ENCODE results near the gene GLT6D1.
"Not testable (repeated sequence)": the region's sequence is repeated elsewhere in the genome, so short reads cannot be mapped to it uniquely, and the experiment has no call there.

Gene GLT6D1

DNA sequence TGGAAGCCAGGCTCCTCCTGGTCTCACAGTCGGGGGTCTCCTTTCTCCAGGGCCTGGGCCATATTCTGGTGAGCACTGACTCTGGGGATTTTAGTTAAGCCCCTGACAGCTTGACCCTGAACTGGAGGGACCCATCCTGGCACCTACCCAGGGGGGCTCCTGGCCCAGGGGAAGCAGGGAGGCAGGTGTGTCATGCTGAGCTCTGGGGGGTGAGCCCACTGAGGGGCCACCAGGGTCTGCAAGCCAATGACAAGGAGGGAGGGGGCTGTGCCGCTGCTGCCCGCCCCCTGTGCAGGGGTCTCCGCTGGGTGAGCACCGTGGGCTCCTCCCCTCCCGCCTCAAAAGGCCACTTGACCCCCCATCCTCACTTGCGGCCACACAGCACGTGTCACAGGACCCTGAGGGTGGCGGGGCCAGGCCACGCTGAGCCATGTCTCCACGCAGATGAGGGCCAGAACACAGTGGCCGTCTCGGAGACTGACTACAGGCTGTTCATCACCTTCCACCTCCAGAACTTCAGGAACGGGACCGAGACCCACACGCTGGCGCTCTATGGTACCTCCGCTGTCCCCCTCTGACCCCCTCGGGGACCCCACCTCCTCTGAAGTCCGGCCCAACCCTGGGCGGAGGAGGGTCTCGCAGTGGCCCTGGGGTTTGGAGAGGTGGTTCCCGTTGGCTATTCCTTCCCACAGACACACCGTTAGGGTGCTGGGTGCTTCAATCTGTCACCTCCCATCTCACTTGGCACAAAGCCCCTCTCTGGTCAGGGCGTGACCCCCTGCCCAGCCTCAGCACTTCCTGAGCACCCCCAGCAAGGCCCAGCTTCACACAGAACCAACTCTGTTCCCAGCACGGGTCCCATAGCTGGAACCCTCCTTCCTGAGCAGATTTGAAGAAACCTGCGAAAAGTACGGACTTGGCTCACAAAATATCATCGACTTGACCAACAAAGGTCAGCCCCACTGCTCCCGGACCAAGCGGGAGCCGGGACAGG, 25.8 kb upstream of the GLT6D1 start:
- no peak for DNase-seq

- DNase-seq, result no peak
Observed at GRCh38 chr9:135664266-135664665, 24.9 kb upstream of the GLT6D1 start.

DNA sequence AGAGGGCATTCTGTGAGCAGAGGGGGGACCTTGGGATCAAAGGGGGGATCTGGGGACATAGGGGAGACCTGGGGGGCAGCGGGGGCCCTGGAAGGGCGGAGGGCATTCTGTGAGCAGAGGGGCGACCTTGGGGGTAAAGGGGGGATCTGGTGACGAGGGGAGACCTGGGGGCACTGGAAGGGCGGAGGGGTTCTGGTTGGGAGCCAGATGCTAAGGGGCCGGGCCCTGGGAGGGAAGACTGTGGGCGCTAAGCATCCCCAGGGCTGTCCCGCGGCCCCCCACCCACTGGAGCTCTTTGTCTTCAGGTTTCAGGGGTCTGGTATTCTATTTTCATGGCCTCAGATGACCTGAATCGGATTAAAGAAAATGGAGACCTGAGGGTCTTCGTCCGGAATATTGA, 24.5 kb upstream of the GLT6D1 start:
- DNase-seq, result no peak

- no peak for DNase-seq
Observed at GRCh38 chr9:135663451-135663770, 24.1 kb upstream of the GLT6D1 start.

DNA sequence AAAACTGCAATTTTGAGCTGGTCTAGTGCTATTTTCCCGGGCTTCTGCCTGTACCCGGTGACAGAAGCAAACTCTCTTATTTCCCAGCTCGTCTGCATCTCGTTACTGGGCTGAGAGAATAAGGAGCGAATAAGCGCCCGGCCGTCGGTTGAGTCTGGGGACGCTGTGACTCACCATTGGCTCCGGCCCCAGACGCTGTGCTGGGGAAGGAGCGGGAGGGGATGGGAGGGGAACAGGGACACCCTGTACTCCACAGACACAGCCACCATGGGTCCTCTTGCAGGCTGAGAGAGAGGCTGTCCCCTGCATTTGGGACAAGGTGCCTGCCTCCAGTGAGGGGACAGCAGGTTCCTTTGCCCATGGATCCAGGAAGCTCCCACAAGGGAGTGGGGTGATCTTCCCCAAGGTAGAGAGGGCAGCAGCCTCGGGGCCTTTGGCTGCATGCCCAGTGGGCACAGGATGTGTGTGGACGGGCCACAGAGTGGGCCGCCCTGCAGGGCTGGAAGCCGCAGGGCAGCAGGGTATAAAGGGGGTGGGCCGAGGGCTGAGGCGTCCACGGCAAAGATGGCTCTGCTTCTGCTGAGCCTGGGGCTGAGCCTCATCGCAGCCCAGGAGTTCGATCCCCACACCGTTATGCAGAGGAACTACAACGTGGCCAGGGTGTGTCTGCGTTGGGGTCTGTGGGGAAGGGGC, 23.6 kb upstream of the GLT6D1 start, which contains the start of gene LCN9:
Gene LCN9, plus strand, starts transcription at position 552 of the 693 bp plus-strand sequence. Its CDS starts 13 bp downstream, at position 565.
- no peak for DNase-seq

DNA sequence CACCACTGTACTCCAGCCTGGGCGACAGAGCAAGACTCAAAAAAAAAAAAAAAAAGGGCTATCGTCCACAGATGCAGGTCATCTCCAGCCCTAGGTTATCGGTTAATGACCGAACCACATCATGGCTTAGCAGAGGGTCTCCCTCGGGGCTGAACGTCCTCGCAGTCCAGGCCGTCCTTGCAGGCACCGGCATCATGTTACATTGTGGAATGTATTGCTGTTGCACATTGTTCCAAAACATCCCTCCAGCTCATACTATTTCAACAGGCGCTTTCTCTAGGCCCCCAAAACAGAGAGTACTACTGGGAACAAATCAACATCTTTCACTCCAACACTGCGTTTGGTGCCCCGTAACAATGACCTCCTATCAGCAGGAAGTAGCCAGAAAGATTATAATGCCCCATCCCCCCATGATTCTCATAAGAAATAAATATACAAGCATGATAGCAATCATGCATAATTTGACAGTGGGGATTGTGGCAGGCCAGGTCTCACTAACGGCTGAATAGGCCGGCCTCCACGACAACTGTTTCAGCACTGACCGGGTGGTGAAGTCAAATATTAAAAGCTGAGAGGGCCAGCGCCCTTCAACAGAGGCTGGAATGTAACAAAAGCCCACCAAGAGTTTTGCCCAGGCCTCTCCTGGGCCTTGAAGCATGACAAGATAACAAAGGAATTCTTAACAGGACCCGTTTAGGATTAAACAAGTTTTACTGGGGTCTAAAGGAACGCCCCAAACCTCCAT, 22.6 kb upstream of the GLT6D1 start:
- no peak for DNase-seq

- no peak for DNase-seq
Observed at GRCh38 chr9:135660407-135660806, 21.1 kb upstream of the GLT6D1 start.

DNA sequence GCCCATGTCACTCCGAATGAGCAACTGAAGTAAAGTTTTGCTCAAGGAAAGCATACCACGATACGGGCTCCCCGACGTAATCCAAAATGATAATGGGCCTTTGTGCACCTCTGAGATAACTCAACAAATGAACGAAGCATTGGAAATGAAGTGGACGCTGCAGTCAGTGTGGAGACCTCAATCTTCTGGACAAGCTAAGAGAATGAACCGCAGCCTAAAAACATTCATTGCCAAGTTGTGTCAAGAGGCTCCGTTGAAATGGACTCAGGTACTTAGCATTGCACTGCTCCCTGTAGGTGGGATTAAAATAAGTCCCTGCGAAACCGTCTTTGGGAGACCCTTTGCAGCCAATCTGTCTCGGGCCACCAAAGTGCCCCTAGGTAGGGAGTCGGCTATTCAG, 19.9 kb upstream of the GLT6D1 start:
- no peak for DNase-seq

- DNase-seq, result no peak
Observed at GRCh38 chr9:135657416-135657815, 18.1 kb upstream of the GLT6D1 start.

GRCh38 chr9:135655317-135655716, 16.0 kb upstream of the GLT6D1 start:
- no peak for DNase-seq

DNA sequence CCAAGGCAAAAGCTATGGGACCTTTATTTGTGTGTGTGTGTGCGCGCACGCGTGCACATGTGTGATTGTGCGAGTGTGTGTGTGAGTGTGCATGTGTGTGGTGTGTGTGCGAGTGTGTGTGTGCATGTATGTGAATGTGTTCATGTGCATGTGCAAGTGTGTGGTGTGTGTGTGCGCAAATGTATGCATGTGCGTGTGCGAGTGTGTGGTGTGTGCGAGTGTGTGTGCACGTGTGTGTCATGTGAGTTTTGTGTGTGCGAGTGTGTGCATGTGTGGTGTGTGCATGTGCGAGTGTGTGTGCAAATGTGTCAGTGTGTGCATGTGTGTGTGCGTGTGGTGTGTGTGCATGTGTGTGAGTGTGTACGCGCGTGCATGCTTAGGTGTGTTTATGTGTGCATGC, 11.1 kb upstream of the GLT6D1 start:
- DNase-seq, result no peak

DNA sequence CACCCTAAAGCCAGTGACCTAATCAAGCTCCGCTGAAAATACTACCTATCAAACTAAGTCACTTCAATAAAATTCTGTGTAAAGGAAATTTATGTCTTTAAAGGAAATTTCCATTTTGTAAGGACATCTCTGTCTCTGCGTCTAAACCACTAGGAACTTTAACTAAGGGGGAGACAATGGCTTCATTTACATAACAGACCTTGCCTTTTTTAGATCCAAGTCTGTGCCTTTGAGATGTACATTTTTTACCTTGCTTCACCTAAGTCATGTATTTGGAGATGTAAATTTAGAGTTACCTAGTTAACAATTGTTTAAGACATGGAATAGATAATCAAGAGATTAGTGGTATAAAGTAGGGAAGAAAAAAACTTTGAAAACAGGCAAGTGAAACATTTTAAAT, 10.2 kb upstream of the GLT6D1 start:
- DNase-seq, result no peak

GRCh38 chr9:135648494-135649410, 9.4 kb upstream of the GLT6D1 start:
- DNase-seq, result no peak

DNA sequence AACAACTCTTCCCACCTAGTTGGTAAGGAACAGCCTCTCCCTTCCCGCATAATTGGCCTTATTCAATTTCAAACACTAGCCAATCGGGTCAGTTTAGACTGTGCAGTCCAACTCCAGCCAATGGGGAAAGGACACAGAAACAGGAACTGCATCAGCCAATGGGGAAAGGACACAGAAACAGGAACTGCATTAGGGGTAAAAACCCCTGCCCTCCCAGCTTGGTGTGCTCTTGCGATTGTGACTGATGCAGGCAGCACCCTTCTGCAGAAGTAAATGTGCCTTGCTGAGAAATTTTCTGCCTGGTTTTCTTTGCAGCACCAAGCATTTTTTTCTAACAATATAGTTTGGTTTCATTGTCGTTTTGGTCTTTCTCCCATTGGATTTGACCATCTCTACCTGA, 8.5 kb upstream of the GLT6D1 start:
- no peak for DNase-seq

GRCh38 chr9:135644631-135645218, 5.4 kb upstream of the GLT6D1 start:
- DNase-seq, result no peak

DNA sequence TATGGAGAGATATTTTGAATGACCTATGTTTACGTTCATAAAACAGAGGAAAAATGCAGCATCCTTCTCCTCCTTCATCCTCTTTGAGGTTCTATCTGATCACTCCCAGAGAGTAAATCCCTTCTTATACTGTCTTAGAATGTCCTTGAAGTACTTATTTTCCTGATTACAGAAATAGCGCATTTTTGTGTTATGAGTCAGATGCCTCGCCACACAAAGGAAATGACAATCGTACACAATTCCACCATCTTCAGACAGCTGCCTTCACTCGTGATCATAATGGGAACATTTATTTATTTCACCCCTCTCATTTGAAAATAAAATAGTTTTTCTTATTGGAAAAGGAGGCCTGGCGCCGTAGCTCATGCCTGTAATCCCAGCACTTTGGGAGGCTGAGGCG, 2.4 kb upstream of the GLT6D1 start:
- DNase-seq, result no peak

DNA sequence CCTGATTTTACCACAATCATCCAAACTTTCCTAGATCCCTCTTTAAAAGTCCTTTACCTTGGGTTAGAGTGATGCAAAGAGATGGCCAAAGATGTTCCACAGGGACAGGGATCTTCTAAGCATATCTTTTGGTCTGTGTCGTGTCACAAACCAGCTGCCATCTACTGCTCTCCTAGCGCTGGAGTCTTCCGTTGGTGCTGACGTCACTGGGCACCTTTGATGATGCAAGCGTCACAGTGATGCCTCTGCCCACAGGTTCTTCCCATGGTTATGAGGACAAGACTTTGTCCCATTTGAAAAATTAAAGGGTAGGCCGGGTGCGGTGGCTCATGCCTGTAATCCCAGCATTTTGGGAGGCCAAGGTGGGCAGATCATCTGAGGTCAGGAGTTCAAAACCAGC, 1.7 kb upstream of the GLT6D1 start:
- no peak for DNase-seq

- not testable (repeated sequence) for DNase-seq
Observed at GRCh38 chr9:135636930-135637530, 2.3 kb downstream of the GLT6D1 start.

DNA sequence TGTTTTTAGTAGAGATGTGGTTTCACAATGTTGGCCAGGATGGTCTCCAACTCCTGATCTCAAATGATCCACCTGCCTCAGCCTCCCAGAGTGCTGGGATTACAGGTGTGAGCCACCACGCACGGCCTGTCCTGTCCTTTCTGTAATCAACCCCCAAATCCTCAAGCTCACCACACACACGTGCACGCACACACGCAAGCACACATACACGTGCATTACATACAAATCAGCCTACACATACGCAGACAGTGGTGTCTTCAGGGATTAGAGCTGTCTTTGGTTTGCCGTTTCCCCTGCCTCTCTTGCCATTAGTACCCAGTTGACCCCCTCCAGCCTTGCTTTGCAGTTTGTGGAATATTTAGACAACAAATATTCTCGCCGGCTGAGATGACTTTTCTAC, 6.5 kb downstream of the GLT6D1 start:
- DNase-seq, result no peak

GRCh38 chr9:135624282-135624681, 15.1 kb downstream of the GLT6D1 start:
- DNase-seq, result no peak

DNA sequence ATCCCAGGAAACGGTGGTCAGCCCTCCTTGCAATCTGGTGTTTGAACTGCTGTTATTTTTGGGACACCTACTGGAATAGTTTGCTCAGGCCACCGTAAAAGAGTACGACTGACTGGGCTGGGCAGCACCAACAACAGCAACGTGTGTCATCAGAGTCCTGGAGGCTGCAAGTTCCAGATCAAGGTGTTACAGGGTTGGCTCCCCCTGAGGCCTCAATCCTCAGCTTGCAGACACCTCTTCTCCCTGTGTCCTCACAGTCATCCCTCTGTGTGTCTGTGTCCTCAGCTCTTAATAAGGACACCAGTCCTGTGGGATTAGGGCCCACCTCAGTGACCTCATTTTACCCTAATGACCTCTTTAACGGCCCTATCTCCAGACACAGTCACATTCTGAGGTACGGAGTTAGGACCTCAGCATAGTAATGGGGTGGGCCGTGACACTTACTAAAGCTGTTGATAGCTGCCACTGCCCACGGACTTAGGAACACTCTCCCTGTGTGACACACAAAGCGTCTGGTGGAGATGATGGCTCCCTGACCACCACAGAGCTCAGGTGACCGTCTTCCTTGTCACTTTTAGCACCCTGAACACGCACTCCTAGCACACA, 16.8 kb downstream of the GLT6D1 start:
- no peak for DNase-seq

All from CD4-positive, alpha-beta T cell treated with Interleukin-10 for 1 hour (primary cell).